ENCODE data around the gene EGFL6.
"Not testable (repeated sequence)": the region's sequence is repeated elsewhere in the genome, so short reads cannot be mapped to it uniquely, and the experiment has no call there.

The EGFL6 gene

GRCh38 chrX:13590914-13591313, 21.5 kb downstream of the EGFL6 start:
- no peak for DNase-seq (ENCODE audit: low spot score)

GRCh38 chrX:13597874-13598273, 28.5 kb downstream of the EGFL6 start:
- no peak for DNase-seq (ENCODE audit: low spot score)

GRCh38 chrX:13598877-13599276, 29.5 kb downstream of the EGFL6 start:
- DNase-seq (ENCODE audit: low spot score), result no peak

GRCh38 chrX:13599491-13599890, 30.1 kb downstream of the EGFL6 start:
- DNase-seq (ENCODE audit: low spot score), result no peak

GRCh38 chrX:13605611-13606010, 36.2 kb downstream of the EGFL6 start:
- DNase-seq (ENCODE audit: low spot score), result no peak

- DNase-seq (ENCODE audit: low spot score), result no peak
Measured at GRCh38 chrX:13607331-13607995, 38.1 kb downstream of the EGFL6 start.

- DNase-seq (ENCODE audit: low spot score), result no peak
Measured at GRCh38 chrX:13607996-13608365, 38.6 kb downstream of the EGFL6 start.

- no peak for DNase-seq (ENCODE audit: low spot score)
Measured at GRCh38 chrX:13614154-13614553, 44.8 kb downstream of the EGFL6 start.

- no peak for DNase-seq (ENCODE audit: low spot score)
Measured at GRCh38 chrX:13620207-13620606, 50.8 kb downstream of the EGFL6 start.

GRCh38 chrX:13622401-13622964, 53.1 kb downstream of the EGFL6 start:
- DNase-seq (ENCODE audit: low spot score), result no peak

- no peak for DNase-seq (ENCODE audit: low spot score)
Measured at GRCh38 chrX:13627306-13627705, 57.9 kb downstream of the EGFL6 start.

GRCh38 chrX:13637224-13637623, 67.8 kb downstream of the EGFL6 start:
- not testable (repeated sequence) for DNase-seq (ENCODE audit: low spot score)

GRCh38 chrX:13638021-13638420, 68.6 kb downstream of the EGFL6 start:
- DNase-seq (ENCODE audit: low spot score), result no peak

GRCh38 chrX:13638826-13639225, 69.4 kb downstream of the EGFL6 start:
- no peak for DNase-seq (ENCODE audit: low spot score)

- not testable (repeated sequence) for DNase-seq (ENCODE audit: low spot score)
Measured at GRCh38 chrX:13641684-13642083, 72.3 kb downstream of the EGFL6 start.

- DNase-seq (ENCODE audit: low spot score), result no peak
Measured at GRCh38 chrX:13645464-13646153, 76.2 kb downstream of the EGFL6 start.

- peak; percentile 10 for DNase-seq (ENCODE audit: low spot score)
Measured at GRCh38 chrX:13646154-13646549, 76.8 kb downstream of the EGFL6 start.

GRCh38 chrX:13647709-13648212, 78.4 kb downstream of the EGFL6 start:
- no peak for DNase-seq (ENCODE audit: low spot score)

GRCh38 chrX:13648336-13648735, 78.9 kb downstream of the EGFL6 start:
- DNase-seq (ENCODE audit: low spot score), result not testable (repeated sequence)

GRCh38 chrX:13649838-13650237, 80.4 kb downstream of the EGFL6 start:
- no peak for DNase-seq (ENCODE audit: low spot score)

GRCh38 chrX:13650318-13650717, 80.9 kb downstream of the EGFL6 start:
- DNase-seq (ENCODE audit: low spot score), result no peak

- DNase-seq (ENCODE audit: low spot score), result no peak
Measured at GRCh38 chrX:13651150-13651549, 81.7 kb downstream of the EGFL6 start.

- DNase-seq (ENCODE audit: low spot score), result no peak
Measured at GRCh38 chrX:13652287-13652793, 82.9 kb downstream of the EGFL6 start.
